Femur (tissue), 1 donor: Measurements from ENCODE around the gene CCDC9B.
A peak's percentile ranks its signal among the peaks of the same experiment; 100 is the strongest.

Source experiments
- DNase-seq: peaks from one replicate; pipeline ENCODE4 v3.0.0-alpha.2; 2017

CCDC9B gene

DNA sequence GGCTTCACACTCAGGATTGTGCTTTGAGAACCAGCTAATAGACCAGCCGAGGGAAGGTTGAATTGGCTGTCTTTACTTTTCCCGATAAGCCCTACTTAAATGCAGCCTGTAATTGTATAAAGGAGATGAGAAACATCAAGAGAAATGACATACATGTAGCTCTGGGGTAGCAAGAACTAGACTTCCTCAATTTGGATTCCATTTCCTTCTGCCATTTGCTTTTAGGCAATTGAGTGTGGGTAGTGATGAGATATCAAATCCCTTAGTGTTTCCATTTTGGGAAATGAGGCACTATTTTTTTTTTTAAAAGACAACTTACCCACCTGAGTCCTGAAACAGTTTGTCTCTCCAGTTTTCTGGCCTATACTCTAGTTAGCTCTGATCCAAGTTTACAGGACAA lies 15.0 kb downstream of the CCDC9B start:
- DNase-seq, result no peak

DNA sequence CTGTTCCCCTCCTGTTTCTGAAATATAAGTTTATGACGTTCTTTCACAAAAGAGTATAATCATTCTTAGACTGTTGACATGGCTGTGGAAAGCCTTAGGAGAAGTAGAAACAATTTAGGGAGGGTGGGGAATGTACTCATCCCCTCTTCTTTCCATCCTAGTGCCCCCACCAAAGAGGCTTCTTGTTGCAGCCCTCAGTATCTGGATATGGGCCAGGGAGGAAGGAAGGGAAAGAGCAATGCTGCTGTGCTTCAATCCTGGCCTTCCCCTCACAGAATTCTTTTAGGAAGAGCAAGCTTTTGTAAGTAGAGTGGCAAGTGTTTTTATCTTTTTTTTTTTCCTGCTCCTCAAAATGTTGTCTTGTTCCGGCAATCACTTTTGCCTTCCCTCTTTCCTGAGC lies 15.6 kb downstream of the CCDC9B start:
- DNase-seq, result no peak

DNA sequence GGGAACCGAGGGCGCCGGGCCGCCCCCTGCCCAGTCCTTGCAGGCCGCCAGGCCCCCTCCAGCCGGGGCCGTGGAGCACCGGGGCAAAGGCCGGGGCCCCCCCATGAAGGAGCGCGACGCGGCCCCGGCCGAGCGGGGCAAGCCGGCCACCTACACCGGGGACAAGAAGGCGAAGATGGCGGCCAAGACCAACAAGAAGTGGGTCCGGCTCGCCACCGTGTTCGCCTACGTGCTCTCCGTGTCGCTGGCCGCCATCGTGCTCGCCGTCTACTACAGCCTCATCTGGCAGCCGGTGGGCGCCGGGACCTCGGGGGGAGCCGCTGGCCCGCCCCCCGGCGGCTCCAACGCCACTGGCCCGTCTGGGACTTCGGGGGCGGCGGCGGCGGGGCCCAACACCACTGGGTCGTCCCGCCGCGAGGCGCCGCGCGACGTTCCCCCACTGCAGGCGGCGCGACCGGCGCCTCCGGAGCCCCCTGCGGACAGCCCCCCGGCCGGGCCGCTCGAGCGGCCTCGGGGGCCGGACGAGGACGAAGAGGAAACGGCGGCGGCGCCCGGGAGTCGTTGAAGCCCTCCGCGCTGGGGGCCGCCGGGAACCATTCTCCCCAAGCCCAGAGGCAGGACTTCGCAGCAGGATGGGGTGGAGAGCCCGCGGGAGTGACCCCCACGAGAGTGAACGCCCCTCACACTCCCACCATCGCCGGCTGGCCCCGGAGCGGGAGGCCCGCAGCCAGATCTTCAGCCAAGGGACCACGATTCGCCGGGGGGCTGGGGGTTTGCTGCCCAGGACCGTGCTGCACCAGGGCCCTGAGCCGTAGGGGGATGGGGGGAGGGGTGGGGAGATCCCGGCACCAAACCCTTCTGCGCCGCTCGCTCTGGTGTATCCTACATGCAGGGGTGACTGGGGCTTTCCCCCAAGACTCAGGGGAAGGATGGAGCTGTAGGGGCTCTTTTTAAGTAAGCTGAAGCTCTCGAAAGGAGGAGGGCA lies 16.5 kb downstream of the CCDC9B start:
- DNase-seq, result no peak

DNA sequence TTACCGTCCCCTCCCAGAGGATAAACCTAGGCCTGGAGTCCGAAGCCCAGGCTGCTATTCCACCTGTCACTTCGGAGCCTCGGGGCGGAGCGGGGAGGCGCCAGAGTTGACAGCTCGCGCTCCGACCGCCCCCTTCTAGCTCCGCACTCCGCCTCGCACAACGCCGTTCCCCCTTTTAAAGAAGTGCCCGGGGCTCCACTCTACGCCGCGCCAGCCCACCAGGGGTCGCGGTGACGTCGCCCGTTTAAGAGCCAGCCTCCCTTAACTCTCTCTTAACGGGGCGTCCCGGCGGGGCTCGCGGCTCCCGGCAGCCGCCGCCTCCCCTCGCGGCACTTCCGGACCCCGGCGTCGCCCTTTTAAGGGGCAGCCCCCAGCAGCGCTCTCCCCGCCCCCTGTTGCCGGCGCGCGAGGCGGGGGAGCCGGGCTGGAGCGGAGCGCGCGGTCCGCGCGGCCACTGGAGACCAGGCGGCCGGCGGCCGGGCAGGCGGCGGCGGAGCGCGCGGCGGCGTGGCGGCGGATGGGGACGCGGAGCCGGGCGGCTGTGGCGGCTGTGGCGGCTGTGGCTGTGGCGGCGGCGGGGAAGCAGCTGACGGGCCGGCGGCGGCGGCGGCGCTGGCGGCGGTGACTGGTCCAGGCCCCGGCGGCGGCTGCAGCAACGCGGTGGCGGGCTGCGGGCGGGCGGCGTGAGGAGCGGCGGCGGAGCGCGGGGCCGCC lies 17.3 kb downstream of the CCDC9B start, which contains the start of gene INAFM2:
Gene INAFM2 (plus strand): TSS at position 454 of the 714 bp plus-strand sequence. CDS start 364 bp downstream, outside the sequence.
- peak; percentile 94 for DNase-seq

DNA sequence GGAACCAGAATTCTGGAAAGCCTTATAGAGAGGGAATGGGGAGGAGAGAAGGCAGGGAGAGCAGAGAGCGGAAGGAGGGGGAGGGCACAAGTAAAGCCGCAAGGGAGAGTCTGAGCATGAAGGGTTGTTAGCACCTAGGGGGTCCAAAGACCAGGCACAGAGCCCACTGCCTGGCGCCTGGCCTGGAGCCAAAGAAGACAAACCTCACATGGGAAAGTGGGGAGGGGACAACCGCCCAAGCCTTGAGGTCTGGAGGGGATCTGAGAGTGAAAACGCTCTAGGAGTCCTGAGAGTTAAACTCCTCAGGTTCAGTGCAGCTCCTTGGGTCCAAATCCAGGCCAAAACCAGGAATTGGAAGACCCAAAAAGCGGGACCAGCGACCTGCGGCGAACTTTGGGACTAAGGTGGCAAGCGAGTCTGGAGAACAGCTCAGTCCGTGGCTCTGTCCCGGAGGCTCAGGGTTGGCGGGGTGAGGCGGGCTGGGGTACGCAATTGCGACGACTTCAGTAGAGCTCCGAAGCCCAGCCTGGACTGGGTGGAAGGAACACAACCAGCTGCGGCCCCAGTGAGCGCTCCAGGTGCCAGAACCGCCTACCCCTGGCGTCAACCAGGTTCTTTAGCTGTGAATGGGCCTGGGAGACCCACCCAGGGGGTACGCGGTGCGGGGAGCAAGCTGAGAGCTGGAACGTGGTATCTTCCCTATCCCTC lies 18.1 kb downstream of the CCDC9B start:
- no peak for DNase-seq

DNA sequence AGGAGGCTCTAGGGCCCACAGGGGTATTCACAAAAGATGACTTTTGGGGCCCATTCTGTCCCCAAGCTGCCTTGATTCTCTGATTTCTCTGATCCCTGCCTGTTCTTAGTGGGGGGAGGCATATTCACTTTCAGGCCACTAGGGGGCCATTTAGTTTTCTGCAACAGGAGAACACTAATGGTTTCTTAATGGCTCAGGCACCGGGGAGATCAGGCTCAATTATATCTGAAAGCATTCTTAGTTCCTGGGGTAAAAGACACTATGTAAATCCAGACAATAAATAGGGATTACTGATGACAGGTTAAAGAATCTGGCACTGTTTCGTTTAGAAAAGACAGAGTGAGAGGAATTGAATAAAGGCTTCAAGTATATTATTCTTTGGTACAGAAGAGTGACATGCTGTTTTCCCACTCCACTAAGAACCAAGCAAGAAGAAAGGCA lies 19.8 kb downstream of the CCDC9B start:
- no peak for DNase-seq

DNA sequence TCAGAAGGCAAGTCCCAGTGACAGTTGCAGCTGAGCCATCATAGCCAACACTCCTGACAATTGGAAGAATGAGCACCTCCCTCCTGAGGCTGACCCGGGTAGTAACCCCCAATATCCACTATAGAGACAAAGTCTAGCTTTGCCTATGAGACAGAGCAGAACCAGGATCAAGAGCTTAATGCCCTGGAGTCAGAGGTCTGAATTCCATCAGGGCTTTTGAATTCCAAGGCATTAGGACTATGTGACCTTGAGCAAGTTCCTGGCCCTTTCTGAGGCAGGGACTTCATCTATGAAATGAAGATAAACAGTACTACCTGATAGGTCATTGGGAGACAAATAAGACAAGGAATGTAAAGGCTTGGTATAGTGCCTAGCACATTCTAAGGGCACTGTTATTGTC lies 20.3 kb downstream of the CCDC9B start:
- DNase-seq, result no peak

DNA sequence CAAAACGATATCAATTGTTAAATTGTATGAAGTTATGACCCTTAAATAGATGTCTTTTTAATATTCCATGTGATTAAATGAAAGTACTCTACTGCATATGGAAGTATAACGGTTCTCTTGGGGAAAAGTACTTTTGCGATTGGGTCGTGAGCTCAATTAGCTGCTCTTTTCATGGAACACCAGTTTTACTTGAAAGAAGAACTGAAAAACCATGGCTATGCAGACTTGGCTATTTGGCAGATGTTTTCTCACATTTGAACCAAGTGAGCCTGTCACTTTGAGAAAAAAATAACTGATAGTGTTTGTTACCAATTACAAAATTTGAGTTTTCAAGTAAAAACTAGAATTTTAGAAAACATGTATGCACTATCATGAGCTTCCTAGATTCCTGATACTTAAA lies 23.2 kb downstream of the CCDC9B start:
- DNase-seq, result no peak

DNA sequence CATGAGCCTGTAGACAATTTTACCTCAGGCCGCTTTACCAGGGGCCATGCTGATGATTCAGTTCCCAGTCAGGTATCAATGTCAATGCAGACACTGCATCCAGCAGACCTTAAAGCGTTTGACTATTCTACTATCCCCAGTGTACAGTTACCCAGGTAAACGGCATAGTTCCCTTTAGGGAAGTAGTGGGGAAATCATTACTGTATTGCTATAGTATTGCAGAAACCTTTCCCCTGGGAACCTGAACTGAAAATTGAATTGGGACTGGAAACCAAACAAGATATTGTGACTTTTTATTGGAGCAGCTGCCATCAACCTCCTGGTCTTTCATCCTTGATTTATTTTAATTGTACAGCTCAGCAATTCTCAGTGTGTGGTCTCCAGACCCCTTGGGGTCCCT lies 23.8 kb downstream of the CCDC9B start:
- no peak for DNase-seq

DNA sequence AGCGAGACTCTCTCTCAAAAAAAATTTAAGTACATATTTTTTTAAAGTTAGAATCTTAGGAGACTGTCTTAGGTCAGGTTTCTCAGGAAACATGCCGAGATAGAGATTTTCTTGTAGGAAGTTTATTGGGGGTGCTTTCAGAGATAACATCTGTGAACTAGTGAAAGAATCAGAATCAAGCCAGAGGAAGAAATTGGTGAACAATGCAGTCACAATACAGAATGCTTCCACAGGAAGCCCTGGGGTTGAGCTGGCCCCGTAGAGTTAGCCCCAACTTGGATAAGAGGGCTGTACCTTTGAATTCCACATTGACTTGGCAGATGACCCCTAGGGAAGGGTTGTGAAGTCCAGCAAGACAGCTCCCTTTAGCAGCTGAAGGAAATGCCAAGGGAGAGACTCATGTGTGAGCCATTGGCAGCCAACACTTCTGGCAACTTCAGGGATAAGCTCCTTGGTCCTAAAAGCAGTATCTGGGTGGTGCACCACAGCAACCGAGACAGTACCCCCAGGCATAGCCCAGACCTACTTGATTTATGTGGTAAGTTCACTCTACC lies 25.9 kb downstream of the CCDC9B start:
- DNase-seq, result no peak

DNA sequence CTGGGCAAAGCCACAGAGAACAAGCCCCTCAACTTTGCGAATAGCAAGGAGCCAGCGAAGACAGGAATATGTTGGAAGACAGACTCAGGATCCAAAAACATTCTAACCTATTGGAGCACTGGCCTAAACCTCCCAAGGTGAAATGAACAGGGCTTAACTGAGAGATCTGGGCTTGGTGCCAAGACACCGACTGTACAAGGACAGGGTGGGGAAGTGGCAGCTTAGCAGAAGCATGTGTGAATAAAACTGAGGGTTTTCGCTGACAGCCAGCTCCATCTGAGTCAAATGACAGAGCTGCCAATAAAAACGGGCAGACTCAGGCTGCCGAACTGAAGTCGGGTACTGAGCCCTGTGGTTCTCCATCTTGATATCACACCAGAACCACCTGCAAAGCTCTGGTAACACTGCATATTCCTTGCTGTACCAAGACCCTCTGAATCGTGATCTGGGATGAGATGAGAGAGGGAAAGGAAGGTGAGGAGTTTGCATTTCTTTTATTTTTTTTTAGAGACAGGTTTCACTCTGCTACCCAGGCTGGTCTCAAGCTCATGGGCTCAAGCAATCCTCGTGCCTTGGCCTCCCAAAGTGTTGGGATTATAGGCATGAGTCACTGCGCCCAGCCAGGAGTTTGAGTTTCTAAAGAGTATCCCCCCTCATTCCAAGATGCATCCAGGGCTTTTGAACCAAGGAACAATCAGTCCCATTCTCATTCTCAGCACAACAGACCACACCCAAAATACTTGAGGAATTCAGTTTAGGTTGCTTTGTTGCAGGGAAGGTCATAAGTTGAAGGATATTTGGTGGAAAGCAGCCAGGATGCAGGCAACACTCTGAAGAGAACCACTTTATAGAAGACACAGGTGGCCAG lies 27.0 kb downstream of the CCDC9B start:
- DNase-seq, result no peak

DNA sequence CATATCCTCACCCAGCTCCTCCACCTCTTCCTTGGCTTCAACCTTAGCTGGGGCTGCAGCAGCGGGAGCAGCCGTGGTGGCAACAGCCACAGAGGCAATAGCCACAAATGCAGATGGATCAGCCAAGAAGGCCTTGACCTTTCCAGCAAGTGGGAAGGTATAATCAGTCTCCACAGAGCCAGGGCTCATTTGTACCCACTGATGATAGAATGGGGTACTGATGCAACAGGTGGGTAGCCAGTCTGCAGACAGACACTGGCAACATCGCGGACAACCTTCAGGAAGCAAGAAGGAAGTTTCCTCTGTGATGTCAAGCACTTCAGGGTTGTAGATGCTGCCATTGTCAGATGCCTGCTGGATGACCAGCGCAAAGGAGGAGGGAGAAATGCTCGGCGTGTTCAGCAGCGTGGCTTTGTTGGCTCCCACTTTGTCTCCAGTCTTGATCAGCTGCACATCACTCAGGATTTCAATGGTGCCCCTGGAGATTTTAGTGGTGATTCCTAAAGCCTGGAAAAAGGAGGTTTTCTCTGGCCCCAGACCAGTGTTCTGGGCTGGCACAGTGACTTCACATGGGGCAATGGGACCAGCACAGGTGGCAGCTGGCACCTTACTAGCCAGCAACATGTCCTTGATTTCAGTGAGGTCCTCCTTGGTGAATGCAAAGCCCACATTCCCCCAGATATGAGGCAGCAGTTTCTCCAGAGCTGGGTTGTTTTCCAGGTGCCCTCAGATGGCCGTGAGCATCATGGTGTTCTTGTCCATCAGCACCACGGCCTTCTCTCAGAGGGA lies 28.2 kb downstream of the CCDC9B start:
- DNase-seq, result no peak

DNA sequence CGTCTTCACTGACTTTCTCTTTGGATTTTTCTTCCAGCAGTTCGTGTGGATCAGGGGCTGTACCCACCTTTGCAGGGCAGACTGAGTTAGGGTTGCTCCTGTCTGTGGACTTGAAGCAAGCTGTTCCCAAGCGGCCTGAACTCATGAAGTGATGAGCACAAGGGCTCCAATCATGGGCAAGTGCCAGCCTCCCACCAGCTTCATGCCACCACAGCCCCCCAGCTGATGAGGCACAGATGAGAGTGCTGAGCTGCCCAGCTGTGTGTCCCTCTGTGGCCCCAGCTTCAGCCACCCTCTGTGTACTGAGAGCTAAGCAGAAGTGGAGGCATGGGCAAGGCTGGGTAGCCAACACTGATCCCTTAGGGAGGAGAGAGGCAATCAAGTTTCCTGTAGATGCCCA lies 29.7 kb downstream of the CCDC9B start:
- no peak for DNase-seq

DNA sequence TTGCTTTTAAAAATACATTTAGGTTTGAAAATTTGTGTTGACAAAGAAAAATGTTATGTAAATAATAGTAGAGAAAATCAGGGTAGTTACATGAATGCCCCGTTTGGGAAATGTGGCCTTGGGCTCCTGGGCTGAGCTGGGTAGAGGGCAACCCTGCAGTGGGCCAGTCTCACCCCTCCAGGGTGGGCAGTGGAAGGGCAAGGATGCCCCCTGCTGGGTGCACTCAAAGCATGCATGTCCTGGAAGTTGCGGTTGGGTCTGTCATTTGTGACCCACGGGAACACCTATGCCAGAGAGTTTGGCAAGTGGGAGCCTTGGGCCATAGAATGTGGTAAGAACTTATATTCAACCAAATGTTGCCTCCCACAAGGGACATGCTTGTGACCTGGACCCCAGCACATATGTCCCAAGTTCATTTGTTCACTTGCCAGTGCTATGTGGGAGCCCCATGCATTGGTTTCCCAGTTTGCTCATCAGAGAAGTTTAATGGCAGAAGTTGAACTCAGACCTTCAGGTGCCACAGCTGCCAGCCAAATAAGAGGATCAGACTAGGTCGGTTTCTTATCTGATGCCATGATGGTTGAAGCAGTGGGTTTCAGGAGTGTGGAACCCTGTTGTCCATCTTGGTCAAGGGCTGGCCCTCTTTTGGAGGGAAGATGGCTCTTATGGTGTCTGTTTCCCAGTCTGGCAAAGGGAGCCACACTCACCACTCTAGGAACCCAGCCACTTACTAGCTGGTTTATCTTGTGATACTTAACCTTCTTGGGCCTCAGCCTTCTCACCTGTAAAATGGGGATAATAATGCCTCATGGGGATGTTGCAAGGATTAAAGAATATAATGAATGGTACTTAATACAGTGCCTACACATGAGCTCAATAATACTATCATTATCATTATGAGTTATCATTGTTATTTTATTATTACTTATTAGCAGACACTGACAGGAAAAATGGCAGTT lies 30.5 kb downstream of the CCDC9B start:
- DNase-seq, result peak; percentile 69

DNA sequence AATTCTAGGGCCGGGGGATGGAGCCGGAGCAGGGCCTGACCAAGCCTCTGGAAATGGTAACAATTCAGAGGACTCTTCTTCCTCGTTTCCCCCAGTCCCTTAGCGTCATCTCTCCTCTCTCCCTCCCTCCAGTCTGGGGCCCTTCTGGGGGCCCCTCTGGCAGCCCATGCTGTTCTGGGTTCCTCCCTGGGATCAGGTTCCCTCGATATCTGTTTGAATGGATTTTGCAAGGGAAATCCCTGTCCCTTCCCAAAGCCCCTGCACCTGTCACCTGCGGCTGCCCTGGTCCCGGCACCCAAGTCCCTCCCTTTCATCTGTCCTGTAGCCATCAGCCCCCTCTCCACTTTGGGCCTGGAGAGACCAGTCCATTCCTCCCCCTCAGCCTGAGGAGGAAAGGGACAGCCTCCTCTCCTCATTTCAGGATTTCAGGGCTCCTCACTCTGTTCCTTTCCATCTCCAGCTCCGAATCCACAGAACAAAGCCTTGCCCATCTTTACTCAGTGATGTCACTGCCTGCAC lies 31.3 kb downstream of the CCDC9B start:
- DNase-seq, result no peak

DNA sequence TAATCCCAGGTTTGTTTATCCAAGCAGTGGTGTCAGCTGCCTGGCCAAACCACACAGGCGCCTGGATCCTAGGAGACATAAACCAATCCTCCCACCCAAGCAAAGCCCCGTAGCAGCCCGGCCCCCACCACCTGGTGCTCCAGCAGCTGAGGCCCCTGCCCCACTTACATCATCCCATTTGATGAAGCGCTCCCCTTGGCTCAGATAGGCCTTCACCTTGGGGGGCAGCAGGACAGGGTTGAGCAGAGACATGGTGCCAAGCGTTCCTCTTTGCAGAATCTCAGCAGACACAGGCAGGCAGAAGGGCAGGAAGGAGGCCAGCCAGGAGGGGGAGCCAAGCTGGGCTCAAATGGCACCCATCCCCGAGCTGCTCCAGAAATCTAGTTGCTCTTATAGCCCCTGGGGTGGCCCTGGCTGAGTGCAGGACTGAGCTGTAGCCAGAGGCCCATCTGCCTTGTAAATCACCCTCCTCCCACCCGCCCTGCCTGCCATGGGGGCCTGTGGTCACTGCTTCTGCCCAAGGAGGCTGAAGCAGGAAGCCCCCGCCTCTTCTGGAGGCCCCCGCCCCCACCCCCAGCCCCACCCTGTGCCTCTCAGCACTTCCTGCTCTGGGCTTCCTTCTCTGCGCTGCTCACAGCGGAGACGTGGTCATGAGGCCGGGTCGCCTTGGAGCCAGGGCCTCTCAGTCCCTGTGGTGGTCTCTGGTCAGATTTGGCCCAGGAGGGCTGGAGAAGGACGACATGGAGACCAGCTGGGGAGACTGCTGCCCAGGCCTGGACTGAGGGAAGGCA lies 33.1 kb downstream of the CCDC9B start, which contains the start of gene PLCB2:
Gene PLCB2 (minus strand): TSS at position 515 of the 791 bp plus-strand sequence. CDS start 263 bp downstream, at position 252.
- DNase-seq, result peak; percentile 72

DNA sequence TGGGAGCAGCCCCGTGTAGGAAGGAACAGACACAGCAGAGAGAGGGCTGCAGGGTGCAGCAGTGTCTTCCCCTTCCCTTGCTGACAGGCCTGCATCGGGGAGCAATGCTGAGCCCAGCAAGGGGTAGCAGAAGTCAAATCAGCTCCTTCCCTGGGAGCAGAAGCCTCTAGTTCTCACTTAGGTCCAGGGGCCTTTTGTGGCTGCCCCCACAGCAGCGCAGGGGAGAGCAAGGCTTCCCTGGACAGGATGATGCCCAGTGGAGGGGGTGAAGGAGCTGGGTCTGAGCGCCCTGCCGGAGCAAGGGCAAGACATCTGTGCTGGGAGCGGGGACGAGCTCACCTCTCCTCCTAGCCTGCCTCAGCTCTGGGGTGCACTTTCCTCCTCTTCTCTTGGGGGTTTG lies 33.8 kb downstream of the CCDC9B start:
- no peak for DNase-seq

DNA sequence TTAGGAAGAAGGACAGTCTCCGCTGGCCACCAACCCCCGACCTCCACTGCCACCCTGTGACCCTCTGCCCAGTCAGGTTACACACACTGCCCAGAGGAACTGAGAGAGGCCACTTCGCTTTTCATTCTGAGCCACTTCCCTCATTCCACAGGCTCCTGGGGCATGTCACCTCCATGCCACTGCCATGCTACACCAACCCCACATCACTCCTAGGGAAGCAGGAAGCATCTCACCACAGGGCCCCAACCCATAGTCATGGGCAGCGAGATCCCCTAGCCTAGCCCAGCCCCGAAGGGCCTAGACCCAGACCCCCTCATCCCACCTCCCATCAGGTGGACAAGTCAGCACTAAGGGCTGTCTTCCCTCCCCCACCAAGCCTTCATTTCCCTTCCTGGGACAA lies 34.4 kb downstream of the CCDC9B start:
- DNase-seq, result no peak

DNA sequence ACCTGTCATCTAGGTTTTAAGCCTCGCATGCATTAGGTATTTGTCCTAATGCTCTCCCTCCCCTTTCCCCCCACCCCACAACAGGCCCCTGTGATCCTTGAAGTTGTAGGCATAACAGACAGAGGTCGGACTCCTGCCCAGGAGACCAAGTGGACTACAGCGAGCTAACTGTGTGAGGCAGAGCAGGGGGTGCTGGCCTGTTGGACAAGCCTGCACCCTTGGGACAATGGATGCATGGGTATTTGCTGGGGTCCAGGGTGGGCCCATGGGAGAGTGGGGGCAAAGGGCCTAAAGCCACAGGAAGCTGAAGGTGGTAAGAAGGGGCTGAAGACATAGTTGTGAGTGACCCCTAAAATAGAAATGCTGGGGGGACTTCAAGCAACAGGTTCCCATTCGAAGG lies 35.5 kb downstream of the CCDC9B start:
- no peak for DNase-seq
